Hepatocyte (in vitro differentiated cells): ENCODE measurements around the gene JAK1. TPM values are rescaled to one million over a fixed set of nuclear protein-coding genes. Genes with fewer than 3 reads are reported as not detected.

Source experiments
- DNase-seq: peaks from one replicate; pipeline ENCODE4 v3.0.0-alpha.2; 2016; ENCODE audit warnings: low spot score
- H2AFZ ChIP-seq: fragments of 200-600 bp; sonication (generic); 2 replicates; pipeline ENCODE4 v1.6.0; 2016; ENCODE audit warnings: antibody characterized with exemption, mild to moderate bottlenecking
- H3K27ac ChIP-seq: fragments of 200-600 bp; sonication (generic); 2 replicates; pipeline ENCODE4 v1.5.1; 2016; ENCODE audit warnings: mild to moderate bottlenecking
- H3K27me3 ChIP-seq: fragments of 200-600 bp; sonication (generic); 2 replicates; pipeline ENCODE4 v1.6.1; 2016
- H3K36me3 ChIP-seq: fragments of 200-600 bp; sonication (generic); replicated peaks from 2 replicates; pipeline ENCODE4 v1.5.1; 2016; ENCODE audit warnings: low read depth; ENCODE audit not compliant: insufficient read depth
- H3K4me1 ChIP-seq: fragments of 200-600 bp; sonication (generic); 2 replicates; pipeline ENCODE4 v1.5.1; 2016; ENCODE audit warnings: mild to moderate bottlenecking, moderate library complexity; ENCODE audit not compliant: insufficient read depth
- H3K4me2 ChIP-seq: fragments of 200-600 bp; sonication (generic); 2 replicates; pipeline ENCODE4 v1.6.0; 2016
- H3K4me3 ChIP-seq: fragments of 200-600 bp; sonication (generic); 2 replicates; pipeline ENCODE4 v1.5.1; 2016; ENCODE audit warnings: mild to moderate bottlenecking
- H3K79me2 ChIP-seq: fragments of 200-600 bp; sonication (generic); 2 replicates; pipeline ENCODE4 v1.6.0; 2017; ENCODE audit warnings: mild to moderate bottlenecking
- H3K9me2 ChIP-seq: fragments of 200-600 bp; sonication (generic); replicated peaks from 2 replicates; pipeline ENCODE4 v1.6.0; 2017; ENCODE audit warnings: mild to moderate bottlenecking; ENCODE audit not compliant: insufficient read depth
- H3K9me3 ChIP-seq: fragments of 200-600 bp; sonication (generic); 2 replicates; pipeline ENCODE4 v1.5.1; 2016; ENCODE audit warnings: low read depth, mild to moderate bottlenecking
- H4K20me1 ChIP-seq: fragments of 200-600 bp; sonication (generic); 2 replicates; pipeline ENCODE4 v1.6.0; 2016; ENCODE audit warnings: mild to moderate bottlenecking; ENCODE audit not compliant: insufficient read depth, poor library complexity, severe bottlenecking
- EZH2 ChIP-seq: fragments of 200-600 bp; sonication (generic); IDR thresholded peaks from 2 replicates; pipeline ENCODE4 v1.6.1; 2016; ENCODE audit warnings: antibody characterized with exemption, mild to moderate bottlenecking, borderline replicate concordance
- EZH2phosphoT487 ChIP-seq: fragments of 200-600 bp; sonication (generic); IDR thresholded peaks from one replicate; pipeline ENCODE4 v1.6.1; 2018; ENCODE audit warnings: antibody characterized with exemption, mild to moderate bottlenecking, low read depth, moderate library complexity; ENCODE audit not compliant: unreplicated experiment, severe bottlenecking
- WGBS: methylation state at CpG from one replicate; pipeline ENCODE4 v1.1.6; 2016; ENCODE audit warnings: low lambda C conversion rate; ENCODE audit errors: missing lambda C conversion rate; 5-methylcytosine and 5-hydroxymethylcytosine counted together
- polyA plus RNA-seq: library from polyadenylated mRNA; unstranded; fragments of >200 nt; fragmentation: Nextera tagmentation; extraction: Ambion mirVana; gene quantifications from 2 replicates; pipeline ENCODE4 v1.2.1, GENCODE V29; 2016
- total RNA-seq: library from RNA; depleted of rRNA; stranded (reverse); fragments of >200 nt; gene quantifications from 2 replicates; pipeline ENCODE4 v1.2.3, GENCODE V29; 2014
- TF ChIP-seq, protein P1 (sequence below): fragments of 200-600 bp; sonication (generic); IDR thresholded peaks from 2 replicates; pipeline ENCODE4 v1.5.1; 2016; ENCODE audit warnings: antibody characterized with exemption, mild to moderate bottlenecking; ENCODE audit not compliant: poor library complexity

The JAK1 gene
- total and polyA plus RNA-seq, 2 experiments from 2014 or later = 60.2 to 102 TPM

DNA sequence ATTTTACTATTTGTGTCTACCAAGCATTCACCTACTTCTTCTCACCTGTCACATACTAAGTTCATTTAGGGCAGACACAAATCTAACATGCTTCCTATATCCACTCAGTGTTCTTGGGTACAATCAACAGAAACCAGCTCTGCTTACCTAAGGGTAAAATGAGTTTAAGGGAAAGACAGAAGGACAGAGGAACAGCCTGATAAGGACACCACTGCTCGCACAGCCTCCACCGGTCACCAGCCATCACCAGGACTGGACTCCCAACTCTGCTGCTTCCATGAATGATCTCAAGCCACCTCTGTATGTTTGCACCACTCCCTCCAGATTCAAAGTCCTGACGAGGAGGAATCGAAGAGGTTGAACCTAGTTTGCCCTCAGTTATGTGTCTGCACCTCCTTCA, 72.4 kb downstream of the JAK1 start:
- WGBS = 85% methylated on average over 4 of the region's 4 CpGs
- DNase-seq = no peak
- no peak overlapping the region for H2AFZ ChIP-seq
- H3K27me3 ChIP-seq = no peaks in the 10 kb centered on the region
- no peak overlapping the region for H3K27ac ChIP-seq
- peaks cover 80% of the 10 kb centered on the region for H3K79me2 ChIP-seq
- H3K9me3 ChIP-seq = no peaks in the 10 kb centered on the region
- no peaks in the 10 kb centered on the region for H3K9me2 ChIP-seq
- no peak overlapping the region for H3K4me2 ChIP-seq
- peaks cover 9% of the 10 kb centered on the region for H4K20me1 ChIP-seq
- peaks cover 26% of the 10 kb centered on the region for H3K4me1 ChIP-seq
- TF ChIP-seq, protein P1, sequence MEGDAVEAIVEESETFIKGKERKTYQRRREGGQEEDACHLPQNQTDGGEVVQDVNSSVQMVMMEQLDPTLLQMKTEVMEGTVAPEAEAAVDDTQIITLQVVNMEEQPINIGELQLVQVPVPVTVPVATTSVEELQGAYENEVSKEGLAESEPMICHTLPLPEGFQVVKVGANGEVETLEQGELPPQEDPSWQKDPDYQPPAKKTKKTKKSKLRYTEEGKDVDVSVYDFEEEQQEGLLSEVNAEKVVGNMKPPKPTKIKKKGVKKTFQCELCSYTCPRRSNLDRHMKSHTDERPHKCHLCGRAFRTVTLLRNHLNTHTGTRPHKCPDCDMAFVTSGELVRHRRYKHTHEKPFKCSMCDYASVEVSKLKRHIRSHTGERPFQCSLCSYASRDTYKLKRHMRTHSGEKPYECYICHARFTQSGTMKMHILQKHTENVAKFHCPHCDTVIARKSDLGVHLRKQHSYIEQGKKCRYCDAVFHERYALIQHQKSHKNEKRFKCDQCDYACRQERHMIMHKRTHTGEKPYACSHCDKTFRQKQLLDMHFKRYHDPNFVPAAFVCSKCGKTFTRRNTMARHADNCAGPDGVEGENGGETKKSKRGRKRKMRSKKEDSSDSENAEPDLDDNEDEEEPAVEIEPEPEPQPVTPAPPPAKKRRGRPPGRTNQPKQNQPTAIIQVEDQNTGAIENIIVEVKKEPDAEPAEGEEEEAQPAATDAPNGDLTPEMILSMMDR = no peak
- TF ChIP-seq EZH2 (no peak), EZH2phosphoT487 (no peak)
- no peak overlapping the region for H3K4me3 ChIP-seq
- no peaks in the 10 kb centered on the region for H3K36me3 ChIP-seq

DNA sequence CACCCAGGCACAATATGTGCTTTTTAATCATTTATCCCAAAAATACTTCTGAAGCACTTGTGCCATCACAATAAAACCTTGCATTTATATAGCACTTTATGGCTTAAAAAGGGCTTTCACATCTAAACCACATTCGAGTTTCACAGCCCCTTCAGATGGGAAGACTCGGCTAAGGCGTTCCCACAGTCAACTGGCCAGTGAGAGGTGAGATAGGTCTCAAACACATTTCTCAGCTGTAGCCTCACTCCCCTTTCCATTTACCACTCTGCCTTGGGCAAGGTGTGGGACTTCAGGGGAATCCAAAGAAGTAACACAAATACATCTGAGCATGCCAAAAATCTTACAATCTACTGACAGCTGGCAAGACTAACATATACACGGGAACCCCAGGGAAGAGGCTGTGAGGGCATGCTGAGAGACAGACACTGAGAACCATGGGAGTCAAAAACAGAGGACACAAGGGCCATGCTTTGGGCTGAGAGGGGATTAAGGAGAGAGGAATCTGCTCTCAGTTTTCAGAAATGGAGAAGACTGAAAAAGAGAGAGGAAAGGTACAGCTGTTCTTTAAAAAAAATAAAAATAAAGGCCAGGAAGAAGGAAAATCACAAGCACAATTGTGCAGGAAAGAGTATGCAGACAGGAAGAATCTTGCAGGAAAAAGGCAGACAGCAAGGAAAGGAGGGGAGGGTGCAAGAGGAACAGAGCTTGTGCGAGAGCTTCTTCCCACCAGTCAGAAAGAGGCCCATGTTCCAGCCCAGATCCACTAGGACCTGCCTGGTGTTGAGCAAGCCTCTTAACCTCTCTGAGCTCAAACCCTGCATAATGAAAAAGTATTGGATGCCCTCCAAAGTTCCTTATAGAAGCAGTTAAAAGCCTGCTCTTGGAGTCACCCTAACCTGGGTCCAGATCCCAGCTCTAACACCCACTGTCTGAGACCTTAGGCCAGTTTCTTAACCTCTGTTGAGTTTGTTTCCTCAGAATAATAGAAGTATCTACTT, 73.5 kb downstream of the JAK1 start:
- Histone ChIP-seq H2AFZ (no peak overlapping the region), H3K27me3 (no peaks in the 10 kb centered on the region), H3K9me2 (no peaks in the 10 kb centered on the region), H3K4me3 (no peak overlapping the region), H3K79me2 (peaks cover 91% of the 10 kb centered on the region), H3K36me3 (no peaks in the 10 kb centered on the region), H3K4me1 (peaks cover 23% of the 10 kb centered on the region), H3K9me3 (no peaks in the 10 kb centered on the region), H3K4me2 (no peak overlapping the region), H3K27ac (no peak overlapping the region), H4K20me1 (peaks cover 9% of the 10 kb centered on the region)
- WGBS = 83% methylated on average over 5 of the region's 5 CpGs
- DNase-seq = no peak
- no peak for TF ChIP-seq EZH2phosphoT487
- TF ChIP-seq, protein P1 = no peak
- TF ChIP-seq EZH2 = no peak

GRCh38 chr1:64891448-64891825, 74.9 kb downstream of the JAK1 start:
- no peaks in the 10 kb centered on the region for H3K9me2 ChIP-seq
- no peaks in the 10 kb centered on the region for H3K36me3 ChIP-seq
- peaks cover 97% of the 10 kb centered on the region for H3K79me2 ChIP-seq
- peaks cover 16% of the 10 kb centered on the region for H3K4me1 ChIP-seq
- no peak overlapping the region for H3K27ac ChIP-seq
- no peak for TF ChIP-seq EZH2
- TF ChIP-seq, protein P1 = no peak
- no peak for TF ChIP-seq EZH2phosphoT487
- no peak overlapping the region for H3K4me3 ChIP-seq
- H3K9me3 ChIP-seq = no peaks in the 10 kb centered on the region
- no peaks in the 10 kb centered on the region for H3K27me3 ChIP-seq
- 72% methylated on average over 3 of the region's 3 CpGs for WGBS
- H2AFZ ChIP-seq = no peak overlapping the region
- DNase-seq = no peak
- peaks cover 18% of the 10 kb centered on the region for H4K20me1 ChIP-seq
- H3K4me2 ChIP-seq = no peak overlapping the region
